ENCODE data around the gene NPC1.

Gene NPC1

DNA sequence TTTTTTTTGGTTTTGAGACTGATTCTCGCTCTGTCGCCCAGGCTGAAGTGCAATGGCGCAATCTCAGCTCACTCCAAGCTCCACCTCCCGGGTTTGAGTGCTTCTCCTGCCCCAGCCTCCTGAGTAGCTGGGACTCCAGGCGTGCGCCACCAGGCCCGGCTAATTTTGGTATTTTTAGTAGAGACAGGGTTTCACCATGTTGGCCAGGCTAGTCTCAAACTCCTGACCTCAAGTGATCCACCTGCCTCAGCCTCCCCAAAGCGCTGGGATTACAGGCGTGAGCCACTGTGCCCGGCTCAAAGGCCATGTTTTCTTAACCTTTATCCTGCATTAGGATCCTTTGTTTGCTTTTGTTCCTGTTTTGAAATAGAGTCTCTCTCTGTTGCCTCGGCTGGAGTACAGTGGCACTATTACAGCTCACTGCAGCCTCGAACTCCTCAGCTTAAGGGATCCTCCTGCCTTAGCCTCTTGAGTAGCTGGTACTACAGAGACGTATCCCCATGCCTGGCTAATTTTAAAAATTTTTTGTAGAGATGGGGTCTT, 41.0 kb downstream of the NPC1 start:
- FAIRE-seq = no peak

DNA sequence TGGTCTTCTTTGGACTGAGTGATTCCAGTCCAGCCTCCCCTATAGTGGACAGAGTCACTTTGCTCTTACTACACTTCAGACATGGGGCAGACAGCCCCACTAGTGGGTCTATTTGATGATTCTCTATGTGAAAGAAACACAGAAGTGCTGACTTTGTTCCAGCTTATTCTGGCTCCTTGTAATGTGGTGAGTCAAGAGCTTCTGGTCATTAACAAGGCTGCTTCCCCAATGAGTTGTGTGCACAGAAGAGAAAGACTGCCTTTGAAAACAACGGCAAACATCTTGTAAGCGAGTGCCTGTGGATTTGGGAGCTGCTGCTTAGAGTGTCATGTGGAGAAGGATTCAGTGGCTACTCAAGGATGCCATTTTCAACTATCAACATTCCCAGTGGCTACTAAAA, 43.8 kb downstream of the NPC1 start:
- no peak for FAIRE-seq

DNA sequence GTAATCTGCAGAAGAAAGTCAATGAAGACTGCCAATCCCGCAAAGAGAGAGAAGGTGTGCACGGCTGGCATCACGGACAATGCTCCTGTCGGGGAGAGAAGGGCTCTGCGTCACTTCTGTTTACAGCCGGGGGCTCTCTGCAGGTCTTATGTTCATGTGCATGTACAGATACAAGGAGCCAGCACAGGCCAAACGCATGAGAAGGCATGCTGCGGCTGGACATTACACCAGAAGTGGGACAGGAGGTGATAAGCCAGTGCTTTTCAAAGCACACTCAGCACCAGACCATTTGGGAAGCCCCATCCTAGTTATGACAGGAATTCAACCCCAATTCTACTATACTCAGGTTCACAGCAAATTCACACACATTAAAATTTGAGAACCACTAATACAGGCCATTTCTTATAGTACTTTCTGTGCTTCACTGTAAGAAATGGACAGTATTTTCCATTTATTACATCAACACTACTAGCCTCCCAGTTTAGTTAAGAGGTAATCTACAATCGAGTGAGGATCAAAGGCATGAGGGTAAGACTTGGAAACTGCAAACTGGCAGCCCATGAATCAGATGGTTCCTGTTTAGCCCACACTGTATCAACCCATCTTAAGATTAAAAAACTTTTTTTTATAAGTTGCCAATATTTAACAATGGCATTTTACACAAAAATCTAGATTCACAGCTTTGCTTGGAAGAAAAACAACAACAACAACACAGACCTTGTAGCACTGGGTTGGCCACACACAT, 44.8 kb downstream of the NPC1 start:
- no peak for FAIRE-seq

DNA sequence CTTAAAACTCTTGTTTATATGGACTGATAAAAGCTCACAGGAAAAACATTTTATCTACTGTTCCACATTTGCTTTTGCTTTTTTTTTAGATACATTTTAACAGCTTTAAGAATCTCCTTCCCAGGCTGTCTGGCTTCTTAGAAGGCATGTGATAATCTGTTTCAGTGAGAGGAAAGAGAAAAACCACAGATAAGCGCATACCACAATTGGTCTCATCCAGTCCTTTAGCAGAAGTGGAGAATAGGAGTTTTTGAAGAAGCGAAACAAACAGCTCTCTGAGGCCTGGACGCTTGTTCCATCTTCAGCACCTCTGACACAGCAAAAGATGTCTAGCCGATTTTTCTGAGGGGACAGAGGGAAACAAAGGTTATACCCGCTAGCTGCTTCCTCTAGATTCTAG, 45.4 kb downstream of the NPC1 start:
- FAIRE-seq = no peak

DNA sequence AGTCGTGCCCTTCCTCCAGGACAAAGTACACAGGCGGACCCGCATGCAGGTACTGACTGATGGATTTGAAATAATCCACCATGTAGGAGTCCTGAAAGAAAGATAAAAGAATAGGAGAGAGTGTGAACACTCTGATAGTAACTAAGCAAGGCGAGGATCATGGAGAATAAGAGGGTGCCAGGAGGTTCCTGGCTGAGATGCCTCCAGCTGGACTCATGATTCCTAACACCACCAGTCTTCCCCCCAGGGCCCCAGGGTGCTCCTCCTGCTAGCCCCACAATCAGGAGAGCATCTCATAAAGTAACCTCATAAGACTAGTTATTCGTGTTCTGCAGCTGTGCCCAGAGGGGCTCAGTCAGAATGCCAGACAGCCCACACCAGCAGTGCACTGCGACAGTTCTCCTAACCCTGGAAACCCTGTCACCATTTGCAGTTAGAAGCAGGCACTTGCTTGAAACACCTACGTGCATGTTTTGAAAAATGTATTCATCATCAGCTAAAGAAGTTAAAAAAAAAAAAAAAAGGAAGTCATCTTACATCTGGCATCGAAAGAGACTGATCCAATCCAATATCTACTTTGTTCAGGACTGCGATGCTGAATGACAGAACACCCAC, 46.3 kb downstream of the NPC1 start:
- FAIRE-seq = no peak

DNA sequence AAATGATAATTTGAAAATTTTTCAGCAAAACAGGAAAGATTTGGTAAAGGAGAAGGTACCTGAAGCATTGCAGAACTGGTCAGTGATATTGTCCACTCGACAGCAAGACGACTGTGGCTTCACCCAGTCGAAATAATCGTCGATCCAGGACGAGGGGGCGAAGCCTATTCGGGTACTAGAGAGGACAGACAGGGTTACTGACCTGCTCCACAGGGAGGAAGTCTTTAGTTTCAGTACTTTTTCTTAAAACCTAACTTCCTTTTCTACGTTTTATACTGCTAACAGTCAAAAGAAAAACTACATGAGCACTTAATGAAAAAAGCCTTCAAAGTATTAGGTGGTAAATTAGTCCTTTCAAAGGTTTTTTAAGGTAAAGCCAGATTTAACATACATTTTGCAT, 47.0 kb downstream of the NPC1 start:
- no peak for FAIRE-seq

DNA sequence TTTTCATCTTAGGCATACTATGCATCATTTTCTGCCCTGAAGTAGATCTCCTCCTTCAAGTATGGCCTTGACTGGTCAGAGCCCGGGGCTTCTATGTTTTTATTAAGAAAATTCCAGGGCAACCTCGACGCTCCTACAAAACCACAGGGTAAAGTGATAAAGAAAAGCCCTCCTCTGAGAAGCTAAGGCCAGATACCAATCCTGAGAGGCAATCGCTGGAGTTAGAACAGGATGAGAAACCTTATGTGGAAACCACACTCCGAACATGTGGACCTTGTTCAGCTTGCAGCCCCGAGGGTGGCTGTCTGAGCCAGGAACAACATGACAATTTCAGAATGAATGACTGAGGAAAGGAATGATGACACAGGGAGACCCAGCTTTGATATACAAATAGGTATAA, 47.4 kb downstream of the NPC1 start:
- no peak for FAIRE-seq

DNA sequence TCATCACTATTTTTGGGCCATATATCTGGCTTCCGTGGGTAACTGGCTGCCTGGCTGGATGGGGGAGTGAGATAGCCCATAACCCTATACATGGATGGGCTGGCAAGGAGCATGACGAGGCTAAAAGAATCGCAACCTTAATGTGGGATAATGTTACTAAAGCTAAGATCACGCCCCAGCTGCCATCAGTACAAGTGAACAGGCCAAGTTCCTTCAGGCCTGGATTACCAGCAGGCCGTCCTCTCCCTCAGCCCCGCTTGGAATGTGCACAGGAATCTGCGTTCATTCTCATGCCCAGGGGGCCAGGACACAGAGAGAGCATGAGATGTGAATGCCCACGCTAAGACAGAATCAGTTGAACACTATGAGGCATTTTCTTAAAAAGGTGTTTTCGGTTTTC, 48.3 kb downstream of the NPC1 start:
- FAIRE-seq = no peak

DNA sequence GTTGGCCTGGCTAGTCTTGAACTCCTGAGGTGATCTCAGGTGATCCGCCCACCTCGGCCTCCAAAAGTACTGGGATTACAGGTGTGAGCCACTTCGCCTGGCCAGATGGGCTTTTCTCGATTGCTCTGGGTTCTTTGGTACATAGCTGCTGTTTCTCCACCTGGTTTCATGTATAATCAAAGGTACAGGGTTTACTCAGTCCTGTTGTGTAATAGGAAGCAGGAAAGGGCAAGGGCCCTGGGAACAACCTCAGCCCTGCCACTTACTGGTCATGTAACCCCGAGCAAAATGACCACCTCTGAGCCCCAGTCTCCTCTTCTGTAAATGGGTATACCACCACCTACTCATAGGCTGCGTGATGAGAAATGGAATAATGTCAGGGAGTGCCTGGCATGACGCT, 49.0 kb downstream of the NPC1 start:
- FAIRE-seq = no peak

DNA sequence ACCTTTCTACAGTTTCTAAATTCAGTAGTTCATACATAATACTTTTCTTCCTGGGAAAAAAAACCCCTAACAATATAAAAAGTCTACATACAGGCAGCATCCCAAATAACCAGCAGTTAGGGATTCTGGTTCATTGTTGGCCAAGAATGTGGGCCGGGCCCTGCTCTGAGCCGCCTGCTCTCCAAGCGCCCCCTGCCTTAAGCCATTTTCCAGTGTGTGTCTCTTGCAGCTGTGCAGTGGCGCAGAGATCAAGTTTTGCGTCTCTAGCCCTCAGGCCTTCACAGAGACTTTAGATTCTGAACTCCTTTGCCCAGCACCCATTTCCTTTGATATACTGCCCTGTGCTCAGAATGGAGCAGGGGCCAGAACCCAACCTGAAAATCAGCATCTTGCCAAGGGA, 50.1 kb downstream of the NPC1 start:
- FAIRE-seq = no peak

DNA sequence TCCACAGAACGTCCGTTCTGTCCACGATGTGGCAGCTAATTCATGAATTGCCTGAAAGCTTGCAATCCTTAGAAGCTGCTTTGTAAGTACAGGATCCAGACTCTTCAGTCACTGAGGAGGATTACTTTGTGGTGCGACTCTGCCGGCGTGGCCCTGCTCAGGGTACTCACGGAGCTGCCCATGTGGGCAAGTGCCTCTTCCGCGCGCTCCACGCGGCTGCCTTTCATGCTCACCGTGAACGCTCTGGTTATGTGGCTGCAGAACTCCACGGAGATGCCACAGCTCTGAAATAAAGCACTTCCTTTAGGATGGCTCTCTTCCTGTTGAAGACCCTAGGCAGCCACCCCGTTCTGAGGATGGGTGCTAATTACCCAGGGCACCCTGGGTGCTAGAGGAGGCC, 52.0 kb downstream of the NPC1 start:
- no peak for FAIRE-seq

DNA sequence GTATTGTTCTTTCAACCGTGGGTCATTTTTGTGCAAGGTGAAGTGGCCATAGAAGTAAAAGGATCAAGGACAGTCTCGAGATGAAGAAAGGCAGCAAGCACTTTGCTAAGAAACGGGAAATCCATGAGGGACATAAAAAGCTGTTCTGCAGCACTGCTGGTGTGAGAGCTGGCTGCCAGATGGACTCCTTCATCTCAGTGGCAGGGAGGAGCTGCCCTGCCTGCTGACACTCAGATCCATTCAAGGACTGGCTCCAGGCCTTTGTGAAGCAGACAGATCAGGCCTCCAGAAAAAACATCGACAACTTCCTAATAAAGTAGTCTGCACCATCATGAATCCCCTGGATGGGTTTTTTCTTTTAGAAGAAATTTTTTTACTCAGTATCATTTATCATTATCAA, 53.5 kb downstream of the NPC1 start:
- FAIRE-seq = no peak

DNA sequence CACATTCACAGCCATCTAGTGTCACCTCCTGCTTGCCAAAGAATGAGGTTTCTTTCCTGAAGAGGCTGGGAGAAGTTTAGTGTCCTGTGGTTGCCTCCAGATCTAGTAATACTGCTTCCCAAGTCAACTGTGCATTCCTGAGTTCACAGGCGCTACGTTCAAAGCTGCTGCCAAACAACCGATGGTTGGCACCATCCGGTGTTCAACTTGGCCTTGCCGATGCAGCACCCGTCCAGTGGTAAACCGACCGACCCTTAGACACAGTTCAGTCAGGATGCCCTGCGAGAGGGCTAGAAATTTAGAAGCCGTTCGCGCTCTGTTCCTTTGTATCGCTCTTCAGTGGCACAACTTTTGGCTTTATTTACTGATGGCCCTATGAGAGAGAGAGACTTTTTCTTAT, 54.4 kb downstream of the NPC1 start:
- FAIRE-seq = no peak

DNA sequence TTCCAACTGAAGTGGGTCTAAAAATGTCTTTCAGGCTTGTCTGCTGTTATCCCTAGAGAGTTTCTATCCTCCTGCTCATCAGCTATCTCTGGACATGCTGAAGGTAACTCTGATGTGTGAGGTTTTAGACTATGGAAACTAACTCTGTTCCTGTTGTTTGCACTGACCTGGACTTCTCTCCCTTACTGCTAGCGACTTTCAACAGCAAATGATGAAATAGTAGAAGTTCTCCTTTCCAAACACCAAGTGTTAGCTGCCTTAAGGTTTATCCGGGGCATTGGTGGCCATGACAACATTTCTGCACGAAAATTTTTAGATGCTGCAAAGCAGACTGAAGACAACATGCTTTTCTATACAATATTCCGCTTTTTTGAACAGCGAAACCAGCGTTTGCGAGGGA, 56.1 kb downstream of the NPC1 start:
- no peak for FAIRE-seq

DNA sequence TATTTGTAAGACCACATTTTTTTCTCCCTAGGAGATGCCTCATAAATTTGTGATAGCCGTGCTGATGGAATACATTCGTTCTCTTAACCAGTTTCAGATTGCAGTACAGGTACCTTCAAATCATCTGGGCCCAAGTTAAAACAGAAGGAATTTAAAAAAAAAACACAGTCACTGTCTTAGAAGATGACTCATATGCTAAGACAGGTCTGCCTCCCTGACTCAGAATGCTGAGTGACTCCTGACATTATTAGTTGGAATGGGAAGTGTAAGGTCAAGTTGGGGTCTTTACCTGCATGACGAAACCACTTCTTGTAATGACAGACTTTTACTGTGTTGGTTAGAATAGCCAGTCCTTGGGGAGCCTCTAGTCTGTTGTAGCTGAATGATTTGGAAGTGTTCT, 56.7 kb downstream of the NPC1 start:
- FAIRE-seq = no peak

DNA sequence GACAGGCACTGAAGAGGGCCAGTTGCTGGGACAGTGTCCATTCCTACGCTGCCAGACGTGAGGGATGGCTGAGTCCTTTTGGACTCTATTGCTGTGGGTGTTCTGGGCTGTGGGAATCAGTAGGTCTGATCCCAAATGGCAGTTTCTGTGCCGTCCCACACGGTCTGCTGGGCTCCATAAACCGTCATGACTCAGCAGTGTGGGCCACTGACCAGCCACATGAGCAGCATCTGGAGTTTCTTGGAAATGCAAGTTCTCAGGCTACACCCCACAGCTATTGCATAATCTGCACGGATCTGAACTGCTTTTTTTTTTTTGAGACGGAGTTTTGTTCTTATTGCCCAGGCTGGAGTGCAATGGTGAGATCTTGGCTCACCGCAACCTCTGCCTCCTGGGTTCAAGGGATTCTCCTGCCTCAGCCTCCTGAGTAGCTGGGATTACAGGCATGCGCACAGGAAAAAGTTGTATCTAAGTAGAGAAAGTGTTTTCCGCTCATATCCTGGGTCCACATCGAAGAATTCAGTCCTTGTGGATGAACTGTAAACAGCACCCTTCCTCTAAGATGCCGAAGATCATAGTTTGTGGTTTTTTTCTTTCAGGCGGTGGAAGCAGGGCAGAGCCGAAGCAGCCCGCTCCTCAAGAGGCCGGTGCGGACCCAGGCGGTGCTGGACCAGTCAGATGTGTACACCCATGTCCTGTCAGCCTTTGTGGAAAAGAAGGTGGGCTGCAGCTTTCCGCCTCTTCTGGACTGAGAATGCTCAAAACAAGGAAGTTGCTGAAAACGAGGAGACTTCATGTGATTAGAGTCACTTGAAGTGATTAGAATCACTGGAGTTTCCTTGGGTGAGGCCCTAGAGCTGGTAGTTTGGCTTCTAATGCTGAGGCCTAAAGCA, 57.5 kb downstream of the NPC1 start:
- no peak for FAIRE-seq

DNA sequence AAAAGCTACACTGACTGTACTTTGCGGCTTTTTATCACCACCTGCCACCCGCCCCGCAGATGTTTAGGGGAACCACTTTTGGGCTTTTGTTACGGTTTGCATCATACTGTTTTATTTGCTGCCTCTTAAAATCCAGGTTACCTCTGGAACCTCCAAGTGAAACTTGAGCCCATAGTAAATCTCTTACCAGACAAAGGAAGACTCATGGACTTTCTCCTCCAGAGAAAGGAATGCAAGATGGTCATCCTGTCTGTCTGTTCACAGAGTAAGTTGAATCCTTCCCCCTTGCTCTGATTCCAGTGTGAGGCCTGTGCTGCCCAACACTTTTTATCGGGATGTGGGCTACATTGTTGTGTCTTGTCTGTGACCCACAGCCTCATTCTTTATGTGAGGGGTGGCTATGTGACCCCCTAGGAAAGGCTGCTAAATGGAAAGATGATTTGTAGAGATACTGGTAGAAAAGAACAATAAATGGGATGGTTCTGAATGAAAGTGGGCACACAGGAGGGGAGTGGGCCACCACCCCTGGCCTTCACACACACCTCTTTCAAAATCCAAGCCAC, 59.7 kb downstream of the NPC1 start:
- no peak for FAIRE-seq

DNA sequence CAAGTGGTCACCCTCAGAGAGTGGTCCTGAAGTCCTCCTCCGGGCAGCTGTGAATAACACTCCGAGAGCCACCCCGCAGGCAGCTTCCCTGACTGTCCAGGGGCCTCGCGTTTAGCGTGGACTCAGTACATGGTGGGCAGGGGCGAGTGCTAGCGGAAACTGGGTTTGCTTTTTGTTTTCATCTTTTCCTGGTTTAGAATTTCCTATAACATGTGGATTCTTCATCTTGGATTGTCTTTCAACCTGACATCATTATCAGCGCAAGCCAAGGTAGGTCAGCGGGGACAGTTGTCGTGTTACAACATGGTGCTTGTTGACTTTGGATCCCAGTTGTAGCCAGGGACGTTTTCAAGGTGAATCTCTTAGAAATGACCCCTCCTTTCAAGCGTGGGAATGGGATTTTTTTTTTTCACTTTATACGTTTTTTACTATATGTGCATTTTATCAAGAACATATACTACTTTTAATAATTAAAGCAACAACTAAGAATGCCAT, 62.0 kb downstream of the NPC1 start:
- no peak for FAIRE-seq

DNA sequence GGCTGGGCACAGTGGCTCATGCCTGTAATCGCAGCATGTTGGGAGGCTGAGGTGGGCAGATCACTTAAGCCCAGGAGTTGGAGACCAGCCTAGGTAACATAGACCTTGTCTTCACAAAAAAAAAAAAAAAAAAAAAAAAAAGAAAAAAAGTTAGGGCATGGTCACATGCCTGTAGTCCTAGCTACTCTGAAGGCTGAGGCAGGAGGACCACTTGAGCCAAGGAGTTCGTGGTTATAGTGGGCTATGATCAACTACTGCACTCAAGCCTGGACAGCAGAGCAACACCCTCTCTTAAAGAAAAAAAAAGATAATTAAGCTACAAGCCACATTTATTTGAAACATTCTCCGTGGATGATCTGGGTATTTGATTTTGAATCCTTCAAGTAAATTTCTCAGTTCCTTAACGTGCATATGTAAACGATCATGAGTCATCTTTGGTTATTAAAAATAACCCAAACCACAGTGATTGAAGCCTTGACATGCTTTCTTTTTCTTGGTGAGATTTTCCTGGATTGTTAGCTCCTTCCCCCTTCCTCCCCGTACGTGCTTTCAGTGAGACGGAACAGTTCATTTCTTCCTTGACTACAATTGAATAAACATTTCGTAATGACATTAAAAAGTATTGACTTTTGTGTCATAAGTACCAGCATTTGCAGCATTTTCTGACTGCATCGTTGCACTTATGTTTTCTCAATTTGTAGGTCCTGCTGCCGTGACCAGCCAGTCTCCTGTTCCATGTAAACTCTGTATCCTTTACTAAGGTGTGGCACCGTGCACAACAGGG, 62.7 kb downstream of the NPC1 start:
- FAIRE-seq = no peak

DNA sequence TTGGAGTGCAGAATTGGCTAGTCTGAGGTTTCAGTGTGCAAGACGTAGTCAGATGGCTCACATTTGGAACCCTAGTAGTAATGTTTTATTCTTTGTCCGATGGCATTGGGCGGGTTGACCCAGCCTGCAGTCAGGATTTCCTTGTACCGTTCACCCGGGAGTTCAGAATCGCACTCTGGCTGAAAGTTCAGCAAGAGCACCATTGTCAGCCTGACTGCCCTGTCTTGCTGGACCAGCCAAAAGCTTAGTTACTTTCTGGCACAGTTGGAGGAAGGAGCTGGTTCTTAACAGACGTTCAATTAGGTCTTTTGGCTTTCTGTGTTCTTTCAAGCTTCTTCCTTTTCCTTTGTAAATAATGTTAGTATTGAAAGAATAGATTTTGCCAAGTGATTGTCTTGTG, 64.4 kb downstream of the NPC1 start:
- no peak for FAIRE-seq

DNA sequence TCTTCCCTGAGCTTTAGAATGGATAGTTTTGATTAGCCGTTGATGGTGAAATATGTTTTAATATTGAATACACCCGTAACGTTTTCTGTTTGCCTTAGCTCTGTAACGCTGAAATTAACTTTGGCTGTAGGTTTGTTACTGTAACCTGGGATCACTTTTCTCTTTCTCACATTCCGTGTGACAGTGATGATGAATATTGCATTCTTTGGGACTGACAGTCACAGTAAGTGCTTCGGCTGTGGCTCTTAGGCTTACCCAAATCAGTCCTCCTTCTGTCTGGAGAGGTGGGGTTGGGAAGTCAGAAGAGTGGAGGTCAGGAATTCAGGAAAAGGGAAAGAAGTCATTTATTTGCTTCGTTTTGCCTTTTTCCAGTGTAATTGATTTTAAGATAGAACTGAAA, 65.0 kb downstream of the NPC1 start:
- FAIRE-seq = no peak

DNA sequence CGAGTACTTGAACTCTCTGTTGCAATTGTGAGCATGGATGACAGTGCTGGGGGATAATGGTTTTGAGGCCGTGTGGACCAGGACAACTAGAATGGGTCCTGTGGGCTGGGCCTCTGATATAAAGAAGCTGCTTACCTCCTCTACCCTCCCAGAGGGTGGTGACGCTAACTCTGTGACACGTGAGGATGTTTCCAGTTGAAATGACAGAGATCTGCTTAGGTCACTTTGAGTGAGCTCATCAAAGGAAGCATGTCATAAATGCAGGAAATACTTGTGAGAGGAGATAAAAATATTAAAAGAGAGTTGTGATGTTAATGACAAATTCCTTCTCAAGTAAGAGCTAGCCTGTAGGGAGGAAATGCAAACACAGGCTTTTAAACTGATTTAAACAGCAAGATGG, 66.6 kb downstream of the NPC1 start:
- FAIRE-seq = no peak
